H1 (cell line): Measurements from ENCODE around the gene ZSWIM6. TPM values are rescaled to one million over a fixed set of nuclear protein-coding genes. Genes with fewer than 3 reads are reported as not detected.

ENCODE experiments used
- CTCF ChIA-PET: fragments of 300-600 bp; sonication (Branson Sonifier 250); formaldehyde crosslinking; loops from one replicate; lab custom pipeline; 2021; ENCODE audit not compliant: partially characterized antibody; lab: Charles Lee
- POLR2A ChIA-PET: fragments of 300-600 bp; sonication (Branson Sonifier 250); formaldehyde crosslinking; loops from one replicate; lab custom pipeline; 2021; ENCODE audit warnings: inconsistent platforms; ENCODE audit not compliant: partially characterized antibody; lab: Charles Lee
- DNase-seq, 2 experiments: peaks; one replicate each; pipeline versions ENCODE4 v3.0.0 to v3.0.0-alpha.2; 2010 to 2022; ENCODE audit warnings: low spot score in 2 of 2, low read depth in 1 of 2, mixed read lengths in 1 of 2
- FAIRE-seq: peaks from 2 replicates; lab custom pipeline; 2011; peaks lifted over from hg19 to GRCh38; lab: Jason Lieb, UNC
- H2AFZ ChIP-seq: 2 replicates; pipeline ENCODE4 v1.8.1; 2012; ENCODE audit warnings: low read length, inconsistent platforms
- H2AK5ac ChIP-seq: 2 replicates; pipeline ENCODE4 v1.6.1; 2013; ENCODE audit warnings: low read depth, low read length
- H2BK120ac ChIP-seq: replicated peaks from 2 replicates; pipeline ENCODE3; 2013; ENCODE audit warnings: low read depth, low read length, inconsistent platforms
- H2BK12ac ChIP-seq: 2 replicates; pipeline ENCODE4 v1.6.1; 2013; ENCODE audit warnings: low read depth, low read length
- H2BK15ac ChIP-seq: 2 replicates; pipeline ENCODE4 v1.6.1; 2013; ENCODE audit warnings: low read length
- H2BK20ac ChIP-seq: 2 replicates; pipeline ENCODE4 v1.6.1; 2013; ENCODE audit warnings: low read length
- H2BK5ac ChIP-seq: 2 replicates; pipeline ENCODE4 v1.6.1; 2013; ENCODE audit warnings: low read depth, low read length
- H3K14ac ChIP-seq: 2 replicates; pipeline ENCODE4 v1.6.1; 2013; ENCODE audit warnings: inconsistent platforms; ENCODE audit not compliant: insufficient read length
- H3K18ac ChIP-seq: 2 replicates; pipeline ENCODE4 v1.6.1; 2013; ENCODE audit warnings: low read length; ENCODE audit errors: extremely low read depth
- H3K23ac ChIP-seq: 2 replicates; pipeline ENCODE4 v1.6.1; 2013; ENCODE audit warnings: inconsistent platforms; ENCODE audit not compliant: insufficient read length
- H3K23me2 ChIP-seq: 2 replicates; pipeline ENCODE4 v1.6.1; 2013; ENCODE audit warnings: low read depth, low read length
- H3K27ac ChIP-seq: 2 replicates; pipeline ENCODE4 v1.6.1; 2011; ENCODE audit warnings: low read depth, low read length, inconsistent platforms
- H3K27me3 ChIP-seq, 4 experiments: replicated peaks in 1 of 4; 1 replicate in 1 of 4; 2 replicates in 3 of 4; pipeline versions ENCODE4 v1.6.1 to v1.8.1; 2011 to 2013; ENCODE audit warnings: low read length in 3 of 4, mild to moderate bottlenecking in 3 of 4, inconsistent platforms in 2 of 4, mixed read lengths in 2 of 4, moderate library complexity in 1 of 4; ENCODE audit not compliant: control insufficient read depth in 3 of 4, insufficient read depth in 3 of 4; ENCODE audit errors: extremely low read depth in 1 of 4
- H3K36me3 ChIP-seq, 4 experiments: 2 replicates each; pipeline versions ENCODE4 v1.6.1 to v1.8.1; 2011 to 2013; ENCODE audit warnings: mild to moderate bottlenecking in 4 of 4, low read length in 3 of 4, moderate library complexity in 2 of 4, control low read depth in 1 of 4, inconsistent platforms in 1 of 4; ENCODE audit not compliant: insufficient read depth in 4 of 4, control insufficient read depth in 2 of 4
- H3K4ac ChIP-seq: replicated peaks from 2 replicates; pipeline ENCODE3; 2013; ENCODE audit warnings: low read length, low read depth, mixed read lengths, inconsistent platforms; ENCODE audit not compliant: insufficient read length
- H3K4me1 ChIP-seq, 4 experiments: replicated peaks in 1 of 4; 1 replicate in 1 of 4; 2 replicates in 3 of 4; pipeline versions ENCODE4 v1.6.1 to v1.8.1; 2011 to 2013; ENCODE audit warnings: low read length in 3 of 4, inconsistent platforms in 2 of 4, mixed read lengths in 1 of 4; ENCODE audit not compliant: insufficient read depth in 4 of 4, control insufficient read depth in 3 of 4
- H3K4me2 ChIP-seq, 2 experiments: 2 replicates each; pipeline versions ENCODE4 v1.6.1 to v1.8.1; 2011 to 2013; ENCODE audit warnings: low read depth in 2 of 2, low read length in 2 of 2, control low read depth in 1 of 2, inconsistent platforms in 1 of 2, mild to moderate bottlenecking in 1 of 2; ENCODE audit not compliant: insufficient read depth in 1 of 2
- H3K4me3 ChIP-seq, 4 experiments: fragments of 200-600, 300-600 bp in 1 of 4; sonication (generic), shearing (Covaris generic), sonication (Bioruptor Twin) in 1 of 4; 2 replicates each; pipeline versions ENCODE4 v1.5.1 to v1.8.1; 2011 to 2016; ENCODE audit warnings: low read length in 4 of 4, low read depth in 3 of 4, control low read depth in 2 of 4, inconsistent platforms in 2 of 4, mild to moderate bottlenecking in 2 of 4, mixed read lengths in 1 of 4, moderate library complexity in 1 of 4; ENCODE audit not compliant: insufficient read depth in 2 of 4; ENCODE audit errors: extremely low read depth in 1 of 4
- H3K56ac ChIP-seq: replicated peaks from 2 replicates; pipeline ENCODE3; 2013; ENCODE audit warnings: low read depth, mild to moderate bottlenecking, mixed read lengths, low read length, inconsistent platforms; ENCODE audit not compliant: insufficient read length
- H3K79me1 ChIP-seq: 2 replicates; pipeline ENCODE4 v1.6.1; 2013; ENCODE audit warnings: low read depth, low read length, control low read depth
- H3K79me2 ChIP-seq, 2 experiments: 2 replicates each; pipeline versions ENCODE4 v1.6.1 to v1.8.1; 2012 to 2013; ENCODE audit warnings: low read length in 2 of 2, mild to moderate bottlenecking in 2 of 2, inconsistent platforms in 1 of 2; ENCODE audit not compliant: insufficient read depth in 2 of 2, control insufficient read depth in 1 of 2
- H3K9ac ChIP-seq, 4 experiments: replicated peaks in 1 of 4; 1 replicate in 1 of 4; 2 replicates in 3 of 4; pipeline versions ENCODE4 v1.6.1 to v1.8.1; 2011 to 2013; ENCODE audit warnings: low read depth in 3 of 4, low read length in 3 of 4, control low read depth in 2 of 4, mild to moderate bottlenecking in 2 of 4, moderate library complexity in 2 of 4, inconsistent platforms in 1 of 4; ENCODE audit errors: extremely low read depth in 1 of 4
- H3K9me3 ChIP-seq, 2 experiments: 2 replicates each; pipeline versions ENCODE4 v1.6.1 to v1.8.1; 2012 to 2013; ENCODE audit warnings: mild to moderate bottlenecking in 2 of 2, moderate library complexity in 2 of 2, control low read depth in 1 of 2, inconsistent platforms in 1 of 2, low read depth in 1 of 2, low read length in 1 of 2, mixed read lengths in 1 of 2; ENCODE audit not compliant: insufficient read depth in 2 of 2
- H4K20me1 ChIP-seq, 2 experiments: replicated peaks in 1 of 2; 2 replicates each; pipeline versions ENCODE3 to v1.8.1; 2011 to 2013; ENCODE audit warnings: inconsistent platforms in 2 of 2, low read length in 2 of 2, mild to moderate bottlenecking in 1 of 2; ENCODE audit not compliant: insufficient read depth in 2 of 2, control insufficient read depth in 1 of 2
- H4K5ac ChIP-seq: 2 replicates; pipeline ENCODE4 v1.6.1; 2013; ENCODE audit warnings: low read length, low read depth, mixed read lengths, inconsistent platforms; ENCODE audit not compliant: insufficient read length
- H4K8ac ChIP-seq: 2 replicates; pipeline ENCODE4 v1.8.0; 2013; ENCODE audit warnings: mild to moderate bottlenecking, moderate library complexity, low read length, inconsistent platforms; ENCODE audit not compliant: insufficient read depth; ENCODE audit errors: extremely low read depth
- H4K91ac ChIP-seq: replicated peaks from 2 replicates; pipeline ENCODE3; 2013; ENCODE audit warnings: low read length, mixed read lengths, inconsistent platforms; ENCODE audit not compliant: insufficient read length
- CTBP2 ChIP-seq: IDR thresholded peaks from 2 replicates; pipeline ENCODE4 v1.7.0; 2011; ENCODE audit warnings: borderline replicate concordance, mild to moderate bottlenecking, moderate library complexity, mixed read lengths, low read length; ENCODE audit not compliant: insufficient read depth, insufficient read length
- TAF7 ChIP-seq: optimal IDR thresholded peaks from 2 replicates; pipeline ENCODE3; 2011; ENCODE audit warnings: low read depth, mild to moderate bottlenecking, inconsistent platforms, low read length, moderate library complexity, borderline replicate concordance
- WGBS, 2 experiments: shearing (Covaris generic) in 1 of 2; methylation state at CpG; one replicate each; pipeline versions ENCODE4 v1.1.6 to v1.1.7; 2013 to 2015; ENCODE audit warnings: low lambda C conversion rate in 2 of 2, mixed read lengths in 2 of 2, inconsistent platforms in 1 of 2, low coverage in 1 of 2, missing lambda C conversion rate in 1 of 2; ENCODE audit not compliant: insufficient replicate concordance in 2 of 2, insufficient coverage in 1 of 2, insufficient read length in 1 of 2; ENCODE audit errors: extremely low coverage in 1 of 2, missing lambda C conversion rate in 1 of 2; 5-methylcytosine and 5-hydroxymethylcytosine counted together
- polyA plus RNA-seq, 7 experiments: library from polyadenylated mRNA; depleted of rRNA in 3 of 7; stranded (reverse) in 5 of 7; unstranded in 2 of 7; fragments of >200 nt in 5 of 7; fragments of 200-250 nt in 2 of 7; gene quantifications; 1 replicate in 5 of 7; 2 replicates in 1 of 7; 4 replicates in 1 of 7; pipeline versions ENCODE4 v1.2.1 to v1.2.3, GENCODE V29; 2011 to 2013; ENCODE audit warnings: missing spikeins in 2 of 7, mixed read lengths in 2 of 7
- total RNA-seq: library from RNA; stranded (reverse); fragmentation: NEBNext Ultra II Directional; extraction: Animal tissue kit (Norgen Biotek cat#: 25700); gene quantifications from 2 replicates; pipeline ENCODE4 v1.2.1, GENCODE V29; 2021

ZSWIM6 gene
- total and polyA plus RNA-seq, 2 of the 8 experiments (the other 6 are each of a cell fraction or from before 2014, with no cell fraction given) = 7.9 to 12.4 TPM

- Histone ChIP-seq H4K91ac (no peak overlapping the region), H2BK120ac (no peak overlapping the region), H3K23me2 (no peaks in the 10 kb centered on the region), H4K20me1 (no peaks in the 10 kb centered on the region), H2AK5ac (no peak overlapping the region), H3K27me3 (no peaks in the 10 kb centered on the region), H2BK20ac (no peak overlapping the region), H3K23ac (no peak overlapping the region), H3K27ac (no peak overlapping the region), H3K4me3 (no peak overlapping the region), H3K56ac (no peak overlapping the region), H2AFZ (no peak overlapping the region), H3K79me2 (peaks cover 0 to 26% of the 10 kb centered on the region in 2 experiments; a peak in 2 of 4 replicates), H4K5ac (no peak overlapping the region), H3K9ac (no peak overlapping the region), H4K8ac (no peak overlapping the region), H3K79me1 (no peaks in the 10 kb centered on the region), H3K9me3 (peaks cover 24 to 25% of the 10 kb centered on the region in 2 experiments; a peak in 3 of 4 replicates), H3K36me3 (peaks cover 0 to 6% (median 0%) of the 10 kb centered on the region in 4 experiments; a peak in 1 of 8 replicates), H2BK5ac (no peak overlapping the region), H2BK12ac (no peak overlapping the region), H3K18ac (no peak overlapping the region), H3K14ac (no peak overlapping the region), H3K4me1 (no peaks in the 10 kb centered on the region), H3K4me2 (no peak overlapping the region), H2BK15ac (no peak overlapping the region), H3K4ac (no peak overlapping the region)
- FAIRE-seq (no peak), DNase-seq (no peak)
- CTCF ChIA-PET = interaction anchor here (1.7 kb wide), 1 partner anchor 23 kb away, joined by 3 read pairs; no protein-coding TSS in a partner anchor
- POLR2A ChIA-PET = no interaction called here
- WGBS, 2 experiments = 89% methylated on average over 3 of the region's 3 CpGs; no CpG with 5 or more reads in 1 of the 2 experiments
- no peak for TF ChIP-seq TAF7
- TF ChIP-seq CTBP2 = no peak
Measured at GRCh38 chr5:61440086-61440485, 108.0 kb downstream of the ZSWIM6 start.
